IMR-90 (cell line): ENCODE results near the gene FAM177A1. TPM values are rescaled to one million over a fixed set of nuclear protein-coding genes. Genes with fewer than 3 reads are reported as not detected.
"Not testable (repeated sequence)": the region's sequence is repeated elsewhere in the genome, so short reads cannot be mapped to it uniquely, and the experiment has no call there.

ENCODE experiments used
- ATAC-seq: fragments of 200-7000 bp; cut with Tn5 transposase; 2 replicates; pipeline ENCODE4 v1.9.1; 2020; ENCODE audit warnings: low read depth, mild to moderate bottlenecking, moderate library complexity
- BruUV-seq: library from RNA; stranded (reverse); fragments of 400-500 nt; replicated peaks from 2 replicates; lab custom pipeline; 2021; lab: Mats Ljungman, UMichigan
- CTCF ChIA-PET: fragments of 300-600 bp; formaldehyde crosslinking; extraction: SDS; loops from one replicate; lab custom pipeline; 2021; ENCODE audit warnings: antibody characterized with exemption; lab: Yijun Ruan, JAX
- POLR2A ChIA-PET: fragments of 300-600 bp; sonication (Branson Sonifier 250); formaldehyde crosslinking; loops from one replicate; lab custom pipeline; 2022; ENCODE audit warnings: antibody characterized with exemption; ENCODE audit not compliant: unreplicated experiment; lab: Charles Lee
- DNase-seq: peaks from one replicate; pipeline ENCODE4 v3.0.0; 2013
- H2AFZ ChIP-seq: replicated peaks from 2 replicates; pipeline ENCODE3; 2013; ENCODE audit warnings: low read length, mild to moderate bottlenecking; ENCODE audit not compliant: poor library complexity
- H2AK5ac ChIP-seq: 2 replicates; pipeline ENCODE4 v1.6.1; 2013; ENCODE audit warnings: low read depth, low read length, inconsistent platforms
- H2AK9ac ChIP-seq: replicated peaks from 2 replicates; pipeline ENCODE3; 2013; ENCODE audit warnings: mild to moderate bottlenecking, low read depth, low read length, moderate library complexity; ENCODE audit not compliant: poor library complexity
- H2BK120ac ChIP-seq: 2 replicates; pipeline ENCODE4 v1.6.1; 2013; ENCODE audit warnings: low read depth, low read length, inconsistent platforms
- H2BK15ac ChIP-seq: 3 replicates; pipeline ENCODE4 v1.6.1; 2013; ENCODE audit warnings: low read depth, low read length, inconsistent platforms
- H2BK20ac ChIP-seq: 2 replicates; pipeline ENCODE4 v1.6.1; 2013; ENCODE audit warnings: low read depth, mild to moderate bottlenecking, inconsistent platforms, low read length, moderate library complexity
- H2BK5ac ChIP-seq: 2 replicates; pipeline ENCODE4 v1.6.1; 2013; ENCODE audit warnings: mild to moderate bottlenecking, low read depth, low read length, inconsistent platforms; ENCODE audit not compliant: poor library complexity, severe bottlenecking
- H3K14ac ChIP-seq: replicated peaks from 2 replicates; pipeline ENCODE4 v1.6.1; 2013; ENCODE audit warnings: low read depth, low read length, inconsistent platforms
- H3K18ac ChIP-seq: 2 replicates; pipeline ENCODE4 v1.6.1; 2013; ENCODE audit warnings: low read depth, low read length, control low read depth
- H3K23ac ChIP-seq: 2 replicates; pipeline ENCODE4 v1.6.1; 2013; ENCODE audit warnings: low read depth, low read length, inconsistent platforms
- H3K27ac ChIP-seq: 2 replicates; pipeline ENCODE4 v1.5.1; 2013; ENCODE audit warnings: mild to moderate bottlenecking, control low read depth, low read length; ENCODE audit not compliant: insufficient read depth
- H3K27me3 ChIP-seq: 2 replicates; pipeline ENCODE4 v1.6.1; 2013; ENCODE audit warnings: low read length; ENCODE audit not compliant: control insufficient read depth, insufficient read depth
- H3K36me3 ChIP-seq: 2 replicates; pipeline ENCODE4 v1.6.1; 2013; ENCODE audit warnings: low read length, mixed read lengths; ENCODE audit not compliant: control insufficient read depth, insufficient read depth
- H3K4ac ChIP-seq: 2 replicates; pipeline ENCODE4 v1.6.1; 2013; ENCODE audit warnings: low read depth, low read length, inconsistent platforms
- H3K4me1 ChIP-seq: 2 replicates; pipeline ENCODE4 v1.6.1; 2013; ENCODE audit warnings: low read length, mixed read lengths; ENCODE audit not compliant: control insufficient read depth, insufficient read depth
- H3K4me2 ChIP-seq: 2 replicates; pipeline ENCODE4 v1.6.1; 2013; ENCODE audit warnings: low read depth, mild to moderate bottlenecking, control low read depth, low read length, moderate library complexity
- H3K4me3 ChIP-seq: 2 replicates; pipeline ENCODE4 v1.5.1; 2013; ENCODE audit warnings: low read depth, mild to moderate bottlenecking, control low read depth, low read length, moderate library complexity; ENCODE audit not compliant: insufficient read depth
- H3K56ac ChIP-seq: 2 replicates; pipeline ENCODE4 v1.6.1; 2013; ENCODE audit warnings: low read length, inconsistent platforms; ENCODE audit not compliant: insufficient read depth; ENCODE audit errors: extremely low read depth
- H3K79me1 ChIP-seq, 2 experiments: 2 replicates each; pipeline ENCODE4 v1.6.1; 2013; ENCODE audit warnings: low read length in 2 of 2, inconsistent platforms in 1 of 2, low read depth in 1 of 2
- H3K9ac ChIP-seq: 2 replicates; pipeline ENCODE4 v1.6.1; 2013; ENCODE audit warnings: low read depth, low read length, control low read depth
- H3K9me1 ChIP-seq: 2 replicates; pipeline ENCODE4 v1.6.1; 2013; ENCODE audit warnings: low read length, inconsistent platforms; ENCODE audit not compliant: insufficient read depth
- H3K9me3 ChIP-seq: 2 replicates; pipeline ENCODE4 v1.6.1; 2013; ENCODE audit warnings: low read length; ENCODE audit not compliant: control insufficient read depth, insufficient read depth
- H4K20me1 ChIP-seq: 2 replicates; pipeline ENCODE4 v1.6.1; 2013; ENCODE audit warnings: low read length, inconsistent platforms; ENCODE audit not compliant: insufficient read depth
- H4K5ac ChIP-seq: 2 replicates; pipeline ENCODE4 v1.6.1; 2013; ENCODE audit warnings: mild to moderate bottlenecking, low read depth, low read length, control low read depth
- H4K8ac ChIP-seq, 2 experiments: 2 replicates each; pipeline ENCODE4 v1.6.1; 2013; ENCODE audit warnings: low read depth in 2 of 2, low read length in 2 of 2, control low read depth in 1 of 2, inconsistent platforms in 1 of 2
- H4K91ac ChIP-seq: 2 replicates; pipeline ENCODE4 v1.6.1; 2013; ENCODE audit warnings: low read depth, low read length, inconsistent platforms; ENCODE audit not compliant: insufficient read depth
- WGBS, 2 experiments: methylation state at CpG; one replicate each; pipeline versions ENCODE4 v1.1.5 to v1.1.7; 2013; ENCODE audit warnings: missing lambda C conversion rate in 2 of 2; ENCODE audit not compliant: insufficient read length in 1 of 2; ENCODE audit errors: extremely low coverage in 2 of 2; 5-methylcytosine and 5-hydroxymethylcytosine counted together
- dilution Hi-C: fragments of 300-500 bp; cut with HindIII; formaldehyde crosslinking; loops from one replicate; pipeline ENCODE4 v1.14.3; 2018; ENCODE audit warnings: low sequenced_read_pairs; ENCODE audit not compliant: unreplicated experiment
- in situ Hi-C: fragments of 300-500 bp; cut with MboI; formaldehyde crosslinking; loops from 3 replicates; pipeline ENCODE4 v1.14.3; 2019; ENCODE audit warnings: low sequenced_read_pairs, inconsistent platforms, mixed read lengths
- intact Hi-C: fragments of 100-400 bp; cut with micrococcal nuclease; formaldehyde crosslinking; loops from 2 replicates; pipeline ENCODE4 v1.10.0; 2022
- polyA plus RNA-seq, 3 experiments: library from polyadenylated mRNA; depleted of rRNA; stranded (reverse); fragments of >200 nt; gene quantifications; 2 replicates each; pipeline ENCODE4 v1.2.3, GENCODE V29; 2012; ENCODE audit warnings: low replicate concordance in 1 of 3
- total RNA-seq: library from RNA; depleted of rRNA; stranded (reverse); fragments of >200 nt; gene quantifications from 2 replicates; pipeline ENCODE4 v1.2.3, GENCODE V29; 2012

FAM177A1 gene
- total and polyA plus RNA-seq, 2 of the 4 experiments (the other 2 are of a cell fraction): 18.5 to 33.4 TPM

- ATAC-seq, H4K5ac ChIP-seq, H3K4ac ChIP-seq, H3K9ac ChIP-seq, H4K8ac ChIP-seq, H3K27ac ChIP-seq, H3K14ac ChIP-seq, H2AFZ ChIP-seq, H3K27me3 ChIP-seq, dilution Hi-C loops, H3K4me2 ChIP-seq, H2BK5ac ChIP-seq, H2BK120ac ChIP-seq, H4K91ac ChIP-seq, intact Hi-C loops, H4K20me1 ChIP-seq, H2BK20ac ChIP-seq, H3K9me3 ChIP-seq, DNase-seq, H2AK5ac ChIP-seq, H3K9me1 ChIP-seq, H2AK9ac ChIP-seq, H2BK15ac ChIP-seq, H3K4me3 ChIP-seq, H3K23ac ChIP-seq, H3K4me1 ChIP-seq, BruUV-seq, in situ Hi-C loops, H3K56ac ChIP-seq, H3K18ac ChIP-seq: not testable (repeated sequence)
- H3K79me1 ChIP-seq: peaks cover 0 to 22% of the 10 kb centered on the region in 2 experiments; a peak in 2 of 4 replicates
- no CpG with 5 or more reads among the region's 5 CpGs for WGBS, 2 experiments
- ChIA-PET CTCF (interaction anchor here (0.6 kb wide), 2 partner anchors 40 to 454 kb away, joined by 4 to 7 read pairs; no protein-coding TSS in a partner anchor), POLR2A (interaction anchor here (0.6 kb wide), 1 partner anchor 15 kb away, joined by 7 read pairs; no protein-coding TSS in a partner anchor)
- H3K36me3 ChIP-seq: peaks cover 17% of the 10 kb centered on the region
Measured at GRCh38 chr14:35065731-35066130, 19.7 kb downstream of the FAM177A1 start.
